22Rv1 (cell line): Measurements from ENCODE around the gene FBXW12.

Source experiments
- H3K27ac ChIP-seq: fragments of 450-650 bp; 2 replicates; pipeline ENCODE4 v1.5.1; 2017
- CTCF ChIP-seq: fragments of 450-650 bp; IDR thresholded peaks from 2 replicates; pipeline ENCODE4 v1.5.1; 2017; ENCODE audit warnings: mild to moderate bottlenecking
- ZFX ChIP-seq: fragments of 450-650 bp; IDR thresholded peaks from 2 replicates; pipeline ENCODE4 v1.6.1; 2017; ENCODE audit warnings: antibody characterized with exemption, borderline replicate concordance

FBXW12 gene

GRCh38 chr3:48402907-48403306, 30.9 kb downstream of the FBXW12 start:
- H3K27ac ChIP-seq: no peak overlapping the region

GRCh38 chr3:48403533-48404439, 31.8 kb downstream of the FBXW12 start:
- H3K27ac ChIP-seq: no peak overlapping the region
- no peak for TF ChIP-seq ZFX
- TF ChIP-seq CTCF: no peak

More at GRCh38 chr3:48402907-48403306, 30.9 kb downstream of the FBXW12 start:
- no peak for TF ChIP-seq CTCF
- TF ChIP-seq ZFX: no peak

- H3K27ac ChIP-seq: no peak overlapping the region
Observed at GRCh38 chr3:48404440-48405342, 32.7 kb downstream of the FBXW12 start.

GRCh38 chr3:48405343-48405881, 33.4 kb downstream of the FBXW12 start:
- TF ChIP-seq CTCF (no peak), ZFX (no peak)
- no peak overlapping the region for H3K27ac ChIP-seq

More at GRCh38 chr3:48404440-48405342, 32.7 kb downstream of the FBXW12 start:
- no peak for TF ChIP-seq ZFX
- TF ChIP-seq CTCF: no peak

GRCh38 chr3:48405971-48406370, 34.0 kb downstream of the FBXW12 start:
- TF ChIP-seq CTCF (no peak), ZFX (no peak)
- no peak overlapping the region for H3K27ac ChIP-seq

- no peak overlapping the region for H3K27ac ChIP-seq
- TF ChIP-seq CTCF (no peak), ZFX (no peak)
Observed at GRCh38 chr3:48406443-48407431, 34.7 kb downstream of the FBXW12 start.
